Smooth muscle cell (in vitro differentiated cells): Measurements from ENCODE around the gene ELAPOR1. TPM values are rescaled to one million over a fixed set of nuclear protein-coding genes. Genes with fewer than 3 reads are reported as not detected.

Experiments
- DNase-seq: peaks from one replicate; lab custom pipeline; 2025; ENCODE audit not compliant: unreplicated experiment; lab: John Stamatoyannopoulos, UW
- H2AFZ ChIP-seq: fragments of 200-600 bp; sonication (generic); 2 replicates; pipeline ENCODE4 v1.6.0; 2016; ENCODE audit warnings: antibody characterized with exemption, low read depth, mild to moderate bottlenecking
- H3F3A ChIP-seq: fragments of 200-600 bp; sonication (generic); 2 replicates; pipeline ENCODE4 v1.6.0; 2017; ENCODE audit warnings: antibody characterized with exemption, low read depth
- H3K27ac ChIP-seq: fragments of 200-600 bp; sonication (generic); 2 replicates; pipeline ENCODE4 v1.5.1; 2016; ENCODE audit warnings: low read depth, mild to moderate bottlenecking
- H3K27me3 ChIP-seq: fragments of 200-600 bp; sonication (generic); 2 replicates; pipeline ENCODE4 v1.6.1; 2016; ENCODE audit warnings: low read depth, mild to moderate bottlenecking
- H3K36me3 ChIP-seq: fragments of 200-600 bp; sonication (generic); 2 replicates; pipeline ENCODE4 v1.5.1; 2016; ENCODE audit warnings: low read depth
- H3K4me1 ChIP-seq: fragments of 200-600 bp; sonication (generic); 2 replicates; pipeline ENCODE4 v1.5.1; 2016; ENCODE audit warnings: low read depth
- H3K4me2 ChIP-seq: fragments of 200-600 bp; sonication (generic); 2 replicates; pipeline ENCODE4 v1.6.0; 2016; ENCODE audit warnings: mild to moderate bottlenecking
- H3K4me3 ChIP-seq: fragments of 200-600 bp; sonication (generic); 2 replicates; pipeline ENCODE4 v1.5.1; 2016; ENCODE audit warnings: mild to moderate bottlenecking
- H3K79me2 ChIP-seq: fragments of 200-600 bp; sonication (generic); 2 replicates; pipeline ENCODE4 v1.6.0; 2016; ENCODE audit warnings: low read depth, mild to moderate bottlenecking
- H3K9ac ChIP-seq: fragments of 200-600 bp; sonication (generic); 2 replicates; pipeline ENCODE4 v1.6.0; 2016; ENCODE audit warnings: low read depth
- H3K9me3 ChIP-seq: fragments of 200-600 bp; sonication (generic); replicated peaks from 2 replicates; pipeline ENCODE4 v1.5.1; 2016; ENCODE audit warnings: low read depth
- H4K20me1 ChIP-seq: fragments of 200-600 bp; sonication (generic); 2 replicates; pipeline ENCODE4 v1.6.0; 2016; ENCODE audit warnings: low read depth
- CTCF ChIP-seq: fragments of 200-600 bp; sonication (generic); IDR thresholded peaks from 2 replicates; pipeline ENCODE4 v1.5.1; 2017; ENCODE audit warnings: borderline replicate concordance, mild to moderate bottlenecking, antibody characterized with exemption; ENCODE audit not compliant: insufficient read depth, poor library complexity, severe bottlenecking
- WGBS: methylation state at CpG from one replicate; pipeline ENCODE4 v1.1.7; 2016; ENCODE audit warnings: low lambda C conversion rate; 5-methylcytosine and 5-hydroxymethylcytosine counted together
- polyA plus RNA-seq: library from polyadenylated mRNA; unstranded; fragments of >200 nt; fragmentation: Nextera tagmentation; extraction: Ambion mirVana; gene quantifications from 2 replicates; pipeline ENCODE4 v1.2.1, GENCODE V29; 2016
- total RNA-seq: library from RNA; depleted of rRNA; stranded (reverse); fragments of >200 nt; gene quantifications from 2 replicates; pipeline ENCODE4 v1.2.3, GENCODE V29; 2014

The ELAPOR1 gene
- total and polyA plus RNA-seq, 2 experiments from 2014 or later = 3.5 TPM

- no peak for TF ChIP-seq CTCF
- DNase-seq = no peak
Measured at GRCh38 chr1:109084563-109085517, 29.1 kb upstream of the ELAPOR1 start.

GRCh38 chr1:109089242-109090015 is 24.5 kb upstream of the ELAPOR1 start:
- peaks cover 3% of the 10 kb centered on the region for H3K36me3 ChIP-seq
- H3K27ac ChIP-seq = peak overlapping the region; percentile 93
- H3K4me2 ChIP-seq = peak overlapping the region; percentile 95
- H3K79me2 ChIP-seq = peaks cover 34% of the 10 kb centered on the region
- no peaks in the 10 kb centered on the region for H3K27me3 ChIP-seq
- no peaks in the 10 kb centered on the region for H3K9me3 ChIP-seq
- WGBS = 75% methylated on average over 31 of the region's 31 CpGs
- DNase-seq = no peak
- H3K4me3 ChIP-seq = peak overlapping the region; percentile 91
- TF ChIP-seq CTCF = peak; percentile 39
- no peak overlapping the region for H3K9ac ChIP-seq
- H2AFZ ChIP-seq = no peak overlapping the region
- no peaks in the 10 kb centered on the region for H4K20me1 ChIP-seq
- peaks cover 13% of the 10 kb centered on the region for H3K4me1 ChIP-seq
- H3F3A ChIP-seq = peaks cover 11% of the 10 kb centered on the region

More at GRCh38 chr1:109084563-109085517, 29.1 kb upstream of the ELAPOR1 start:
- H3K4me1 ChIP-seq = no peaks in the 10 kb centered on the region
- H3K4me3 ChIP-seq = no peak overlapping the region
- no peak overlapping the region for H3K27ac ChIP-seq
- H4K20me1 ChIP-seq = no peaks in the 10 kb centered on the region
- WGBS = 78% methylated on average over 13 of the region's 13 CpGs
- H3F3A ChIP-seq = no peaks in the 10 kb centered on the region
- no peak overlapping the region for H3K4me2 ChIP-seq
- H3K79me2 ChIP-seq = no peaks in the 10 kb centered on the region
- H3K36me3 ChIP-seq = no peaks in the 10 kb centered on the region
- no peak overlapping the region for H2AFZ ChIP-seq
- no peak overlapping the region for H3K9ac ChIP-seq
- no peaks in the 10 kb centered on the region for H3K9me3 ChIP-seq
- H3K27me3 ChIP-seq = no peaks in the 10 kb centered on the region

GRCh38 chr1:109090196-109091077 is 23.5 kb upstream of the ELAPOR1 start, which contains the start of gene TMEM167B:
Gene TMEM167B, plus strand, starts transcription at chr1:109090764. Its CDS starts 109 bp downstream, at chr1:109090873.
- no peaks in the 10 kb centered on the region for H4K20me1 ChIP-seq
- peak within 1 kb of the TSS; percentile 93 for H3K27ac ChIP-seq
- no peaks in the 10 kb centered on the region for H3K27me3 ChIP-seq
- peaks cover 11% of the 10 kb centered on the region for H3F3A ChIP-seq
- no peak for TF ChIP-seq CTCF
- DNase-seq = peak; percentile 51
- H3K36me3 ChIP-seq = peaks cover 7% of the 10 kb centered on the region
- H3K4me3 ChIP-seq = peak within 1 kb of the TSS; percentile 91
- peak within 1 kb of the TSS; percentile 95 for H3K4me2 ChIP-seq
- peaks cover 38% of the 10 kb centered on the region for H3K79me2 ChIP-seq
- H3K4me1 ChIP-seq = peaks cover 13% of the 10 kb centered on the region
- H3K9me3 ChIP-seq = no peaks in the 10 kb centered on the region
- WGBS = 15% methylated on average over 55 of the region's 67 CpGs
- H2AFZ ChIP-seq = peak within 1 kb of the TSS; percentile 93
- H3K9ac ChIP-seq = peak within 1 kb of the TSS; percentile 96
